Measurements from ENCODE around the gene LNX1.

- TF ChIP-seq, protein P1, sequence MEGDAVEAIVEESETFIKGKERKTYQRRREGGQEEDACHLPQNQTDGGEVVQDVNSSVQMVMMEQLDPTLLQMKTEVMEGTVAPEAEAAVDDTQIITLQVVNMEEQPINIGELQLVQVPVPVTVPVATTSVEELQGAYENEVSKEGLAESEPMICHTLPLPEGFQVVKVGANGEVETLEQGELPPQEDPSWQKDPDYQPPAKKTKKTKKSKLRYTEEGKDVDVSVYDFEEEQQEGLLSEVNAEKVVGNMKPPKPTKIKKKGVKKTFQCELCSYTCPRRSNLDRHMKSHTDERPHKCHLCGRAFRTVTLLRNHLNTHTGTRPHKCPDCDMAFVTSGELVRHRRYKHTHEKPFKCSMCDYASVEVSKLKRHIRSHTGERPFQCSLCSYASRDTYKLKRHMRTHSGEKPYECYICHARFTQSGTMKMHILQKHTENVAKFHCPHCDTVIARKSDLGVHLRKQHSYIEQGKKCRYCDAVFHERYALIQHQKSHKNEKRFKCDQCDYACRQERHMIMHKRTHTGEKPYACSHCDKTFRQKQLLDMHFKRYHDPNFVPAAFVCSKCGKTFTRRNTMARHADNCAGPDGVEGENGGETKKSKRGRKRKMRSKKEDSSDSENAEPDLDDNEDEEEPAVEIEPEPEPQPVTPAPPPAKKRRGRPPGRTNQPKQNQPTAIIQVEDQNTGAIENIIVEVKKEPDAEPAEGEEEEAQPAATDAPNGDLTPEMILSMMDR (conservative IDR thresholded peaks at IDR 0.05): no peak
- TF ChIP-seq ZFX (IDR thresholded peaks at IDR 0.05): no peak
Observed at GRCh38 chr4:53537606-53538005, 53.7 kb downstream of the LNX1 start.

Data from C4-2B (cell line).